ENCODE results near the gene C1orf50. TPM values are rescaled to one million over a fixed set of nuclear protein-coding genes. Genes with fewer than 3 reads are reported as not detected.

Gene C1orf50
- total RNA-seq, 2 donors from 2014 or later: 3.0 to 3.6 TPM

GRCh38 chr1:42825036-42825851, 58.2 kb downstream of the C1orf50 start:
- Histone ChIP-seq H3K27me3 (no peaks in the 10 kb centered on the region), H3K9me3 (no peaks in the 10 kb centered on the region), H3K36me3 (no peaks in the 10 kb centered on the region), H3K27ac (no peak overlapping the region), H3K4me3 (no peak overlapping the region), H3K4me1 (peaks cover 0 to 4% of the 10 kb centered on the region in 2 donors)
- no peak for DNase-seq (ENCODE audit: low spot score)
- TF ChIP-seq, protein P1, sequence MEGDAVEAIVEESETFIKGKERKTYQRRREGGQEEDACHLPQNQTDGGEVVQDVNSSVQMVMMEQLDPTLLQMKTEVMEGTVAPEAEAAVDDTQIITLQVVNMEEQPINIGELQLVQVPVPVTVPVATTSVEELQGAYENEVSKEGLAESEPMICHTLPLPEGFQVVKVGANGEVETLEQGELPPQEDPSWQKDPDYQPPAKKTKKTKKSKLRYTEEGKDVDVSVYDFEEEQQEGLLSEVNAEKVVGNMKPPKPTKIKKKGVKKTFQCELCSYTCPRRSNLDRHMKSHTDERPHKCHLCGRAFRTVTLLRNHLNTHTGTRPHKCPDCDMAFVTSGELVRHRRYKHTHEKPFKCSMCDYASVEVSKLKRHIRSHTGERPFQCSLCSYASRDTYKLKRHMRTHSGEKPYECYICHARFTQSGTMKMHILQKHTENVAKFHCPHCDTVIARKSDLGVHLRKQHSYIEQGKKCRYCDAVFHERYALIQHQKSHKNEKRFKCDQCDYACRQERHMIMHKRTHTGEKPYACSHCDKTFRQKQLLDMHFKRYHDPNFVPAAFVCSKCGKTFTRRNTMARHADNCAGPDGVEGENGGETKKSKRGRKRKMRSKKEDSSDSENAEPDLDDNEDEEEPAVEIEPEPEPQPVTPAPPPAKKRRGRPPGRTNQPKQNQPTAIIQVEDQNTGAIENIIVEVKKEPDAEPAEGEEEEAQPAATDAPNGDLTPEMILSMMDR (IDR thresholded peaks at IDR 0.05): no peak

Other genes starting within 250 kb of the C1orf50 start
- 10 to 100 TPM; 18.2 to 24.9 TPM for gene PPIH, start 108.8 kb upstream of the C1orf50 start, total RNA-seq
- gene YBX1, start 84.8 kb upstream of the C1orf50 start, total RNA-seq: 100 to 1,000 TPM; 801 to 826 TPM
- under 1 TPM in 1 of 2 donors, not detected in 1; 0.28 TPM for gene CLDN19, start 27.0 kb upstream of the C1orf50 start, total RNA-seq
- 10 to 100 TPM; 11.3 to 15.6 TPM for gene P3H1, start 221 bp upstream of the C1orf50 start, total RNA-seq
- not detected for gene TMEM269, start 17.7 kb downstream of the C1orf50 start, total RNA-seq
- 1 to 10 TPM; 3.3 to 5.6 TPM for gene ERMAP, start 49.9 kb downstream of the C1orf50 start, total RNA-seq
- gene SVBP, start 50.1 kb downstream of the C1orf50 start, total RNA-seq: 10 to 100 TPM; 14.5 to 22.1 TPM
- 10 to 100 TPM; 10.2 to 11.6 TPM for gene ZNF691, start 79.4 kb downstream of the C1orf50 start, total RNA-seq
- 10 to 100 TPM; 25.0 to 51.5 TPM for gene SLC2A1, start 191.6 kb downstream of the C1orf50 start, total RNA-seq